ENCODE measurements around the gene CES3. TPM values are rescaled to one million over a fixed set of nuclear protein-coding genes. Genes with fewer than 3 reads are reported as not detected.

CES3 gene
- total and polyA plus RNA-seq, 9 of the 15 experiments (the other 6 are each of a cell fraction or from before 2014, with no cell fraction given): 0.06 to 2.2 (median 0.68) TPM

DNA sequence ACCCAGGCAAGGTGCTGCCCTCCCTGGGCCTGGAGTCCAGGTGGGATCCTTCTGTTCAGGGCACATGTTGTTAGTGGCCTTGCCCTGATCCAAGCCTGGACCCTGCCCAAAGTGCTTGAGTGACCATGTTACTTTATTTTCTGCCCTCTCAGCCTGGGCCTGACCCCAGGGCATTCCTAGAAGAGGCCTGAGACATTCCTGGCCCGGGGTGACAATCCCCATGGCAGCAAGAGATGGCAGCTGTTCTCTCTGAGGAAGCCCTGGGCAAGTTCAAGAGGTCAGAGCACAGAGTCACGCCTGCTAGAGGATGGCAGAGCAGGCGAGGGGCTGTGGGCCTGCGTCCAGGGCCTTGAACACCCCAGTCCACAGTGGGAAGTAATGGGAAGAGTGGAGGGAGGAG is 47.4 kb upstream of the CES3 start:
- Histone ChIP-seq H3K36me3 (ENCODE audit: control insufficient read depth, insufficient read depth, low read length) (no peaks in the 10 kb centered on the region), H3K27ac (ENCODE audit: extremely low read depth, low read depth, low read length) (no peak overlapping the region), H3K4me2 (ENCODE audit: insufficient read depth, low read length) (no peak overlapping the region), H3K9me3 (replicated peaks; ENCODE audit: control insufficient read depth, insufficient read depth, low read depth, low read length) (no peaks in the 10 kb centered on the region), H3K9me1 (ENCODE audit: control insufficient read depth, insufficient read depth, low read length) (no peaks in the 10 kb centered on the region), H3K4me1 (replicated peaks in 1 of 2; ENCODE audit: control insufficient read depth in 2 of 2, insufficient read depth in 2 of 2, low read length in 2 of 2) (peaks cover 0 to 9% of the 10 kb centered on the region in 2 experiments; a peak in 2 of 5 replicates), H3K79me2 (ENCODE audit: control insufficient read depth, insufficient read depth, low read length) (no peaks in the 10 kb centered on the region), H4K20me1 (replicated peaks; ENCODE audit: control insufficient read depth, insufficient read depth, low read length) (no peaks in the 10 kb centered on the region), H2AFZ (ENCODE audit: low read depth, low read length) (no peak overlapping the region), H3K9ac (ENCODE audit: insufficient read depth in 1 of 2, low read depth in 2 of 2, low read length in 2 of 2) (no peak overlapping the region), H3K4me3 (no peak overlapping the region), H3K27me3 (ENCODE audit: control insufficient read depth in 2 of 2, insufficient read depth in 2 of 2, low read length in 2 of 2) (peaks cover 15 to 45% of the 10 kb centered on the region in 2 experiments; a peak in 4 of 5 replicates)
- WGBS (ENCODE audit: insufficient coverage, low coverage, missing lambda C conversion rate): 3% methylated on average over 4 of the region's 4 CpGs
- BruUV-seq (replicated peaks): no TSS peak
- CTCF ChIA-PET (ENCODE audit: low intra/inter-chr PET ratio): no interaction called here
- DNase-seq (ENCODE audit: extremely low read depth in 1 of 4, low spot score in 3 of 4) (no peak), ATAC-seq (no peak), FAIRE-seq (no peak)
- POLR2A ChIA-PET: interaction anchor here (0.6 to 1.2 kb wide), 2 partner anchors 8 to 13 kb away, joined by 3 to 6 read pairs; no protein-coding TSS in a partner anchor
- intact Hi-C loops (cut with micrococcal nuclease) (no loop called here), in situ Hi-C loops (cut with MboI) (no loop called here)
- TF ChIP-seq ZNF24 (IDR thresholded peaks at IDR 0.05) (no peak), ADNP (tag; IDR thresholded peaks at IDR 0.05) (no peak), KDM2B (CRISPR knock-in tag; IDR thresholded peaks at IDR 0.05) (no peak), NFYB (IDR thresholded peaks at IDR 0.05; ENCODE audit: extremely low read depth, insufficient read length) (no peak), YY1 (IDR thresholded peaks at IDR 0.05; ENCODE audit: borderline replicate concordance in 1 of 3, control insufficient read depth in 1 of 3, extremely low read depth in 1 of 3, insufficient read depth in 3 of 3, insufficient read length in 1 of 3, insufficient replicate concordance in 2 of 3, low read depth in 1 of 3, low read length in 2 of 3) (no peak), RNF2 (IDR thresholded peaks at IDR 0.05) (no peak), BACH1 (tag; IDR thresholded peaks at IDR 0.05) (no peak), HMG20A (CRISPR knock-in tag; conservative IDR thresholded peaks at IDR 0.05) (no peak)
- TF ChIP-seq, protein P1, sequence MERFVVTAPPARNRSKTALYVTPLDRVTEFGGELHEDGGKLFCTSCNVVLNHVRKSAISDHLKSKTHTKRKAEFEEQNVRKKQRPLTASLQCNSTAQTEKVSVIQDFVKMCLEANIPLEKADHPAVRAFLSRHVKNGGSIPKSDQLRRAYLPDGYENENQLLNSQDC (CRISPR knock-in tag; IDR thresholded peaks at IDR 0.05): no peak
- TF ChIP-seq, protein P2, sequence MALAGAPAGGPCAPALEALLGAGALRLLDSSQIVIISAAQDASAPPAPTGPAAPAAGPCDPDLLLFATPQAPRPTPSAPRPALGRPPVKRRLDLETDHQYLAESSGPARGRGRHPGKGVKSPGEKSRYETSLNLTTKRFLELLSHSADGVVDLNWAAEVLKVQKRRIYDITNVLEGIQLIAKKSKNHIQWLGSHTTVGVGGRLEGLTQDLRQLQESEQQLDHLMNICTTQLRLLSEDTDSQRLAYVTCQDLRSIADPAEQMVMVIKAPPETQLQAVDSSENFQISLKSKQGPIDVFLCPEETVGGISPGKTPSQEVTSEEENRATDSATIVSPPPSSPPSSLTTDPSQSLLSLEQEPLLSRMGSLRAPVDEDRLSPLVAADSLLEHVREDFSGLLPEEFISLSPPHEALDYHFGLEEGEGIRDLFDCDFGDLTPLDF (CRISPR knock-in tag; IDR thresholded peaks at IDR 0.05): no peak
- TF ChIP-seq, protein P3, sequence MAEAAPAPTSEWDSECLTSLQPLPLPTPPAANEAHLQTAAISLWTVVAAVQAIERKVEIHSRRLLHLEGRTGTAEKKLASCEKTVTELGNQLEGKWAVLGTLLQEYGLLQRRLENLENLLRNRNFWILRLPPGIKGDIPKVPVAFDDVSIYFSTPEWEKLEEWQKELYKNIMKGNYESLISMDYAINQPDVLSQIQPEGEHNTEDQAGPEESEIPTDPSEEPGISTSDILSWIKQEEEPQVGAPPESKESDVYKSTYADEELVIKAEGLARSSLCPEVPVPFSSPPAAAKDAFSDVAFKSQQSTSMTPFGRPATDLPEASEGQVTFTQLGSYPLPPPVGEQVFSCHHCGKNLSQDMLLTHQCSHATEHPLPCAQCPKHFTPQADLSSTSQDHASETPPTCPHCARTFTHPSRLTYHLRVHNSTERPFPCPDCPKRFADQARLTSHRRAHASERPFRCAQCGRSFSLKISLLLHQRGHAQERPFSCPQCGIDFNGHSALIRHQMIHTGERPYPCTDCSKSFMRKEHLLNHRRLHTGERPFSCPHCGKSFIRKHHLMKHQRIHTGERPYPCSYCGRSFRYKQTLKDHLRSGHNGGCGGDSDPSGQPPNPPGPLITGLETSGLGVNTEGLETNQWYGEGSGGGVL (CRISPR knock-in tag; IDR thresholded peaks at IDR 0.05): no peak
- TF ChIP-seq, protein P4, sequence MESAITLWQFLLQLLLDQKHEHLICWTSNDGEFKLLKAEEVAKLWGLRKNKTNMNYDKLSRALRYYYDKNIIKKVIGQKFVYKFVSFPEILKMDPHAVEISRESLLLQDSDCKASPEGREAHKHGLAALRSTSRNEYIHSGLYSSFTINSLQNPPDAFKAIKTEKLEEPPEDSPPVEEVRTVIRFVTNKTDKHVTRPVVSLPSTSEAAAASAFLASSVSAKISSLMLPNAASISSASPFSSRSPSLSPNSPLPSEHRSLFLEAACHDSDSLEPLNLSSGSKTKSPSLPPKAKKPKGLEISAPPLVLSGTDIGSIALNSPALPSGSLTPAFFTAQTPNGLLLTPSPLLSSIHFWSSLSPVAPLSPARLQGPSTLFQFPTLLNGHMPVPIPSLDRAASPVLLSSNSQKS (CRISPR knock-in tag; IDR thresholded peaks at IDR 0.05): no peak
- TF ChIP-seq, protein P5, sequence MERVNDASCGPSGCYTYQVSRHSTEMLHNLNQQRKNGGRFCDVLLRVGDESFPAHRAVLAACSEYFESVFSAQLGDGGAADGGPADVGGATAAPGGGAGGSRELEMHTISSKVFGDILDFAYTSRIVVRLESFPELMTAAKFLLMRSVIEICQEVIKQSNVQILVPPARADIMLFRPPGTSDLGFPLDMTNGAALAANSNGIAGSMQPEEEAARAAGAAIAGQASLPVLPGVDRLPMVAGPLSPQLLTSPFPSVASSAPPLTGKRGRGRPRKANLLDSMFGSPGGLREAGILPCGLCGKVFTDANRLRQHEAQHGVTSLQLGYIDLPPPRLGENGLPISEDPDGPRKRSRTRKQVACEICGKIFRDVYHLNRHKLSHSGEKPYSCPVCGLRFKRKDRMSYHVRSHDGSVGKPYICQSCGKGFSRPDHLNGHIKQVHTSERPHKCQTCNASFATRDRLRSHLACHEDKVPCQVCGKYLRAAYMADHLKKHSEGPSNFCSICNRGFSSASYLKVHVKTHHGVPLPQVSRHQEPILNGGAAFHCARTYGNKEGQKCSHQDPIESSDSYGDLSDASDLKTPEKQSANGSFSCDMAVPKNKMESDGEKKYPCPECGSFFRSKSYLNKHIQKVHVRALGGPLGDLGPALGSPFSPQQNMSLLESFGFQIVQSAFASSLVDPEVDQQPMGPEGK (CRISPR knock-in tag; IDR thresholded peaks at IDR 0.05; ENCODE audit: borderline replicate concordance): no peak

Measured in K562 (cell line).